ENCODE data around the gene SYNPR.

Gene SYNPR

GRCh38 chr3:63559884-63560283 lies 281.8 kb downstream of the SYNPR start:
- no peak for DNase-seq

GRCh38 chr3:63561879-63562278 lies 283.8 kb downstream of the SYNPR start:
- no peak for DNase-seq

GRCh38 chr3:63562323-63562722 lies 284.2 kb downstream of the SYNPR start:
- DNase-seq, result no peak

DNA sequence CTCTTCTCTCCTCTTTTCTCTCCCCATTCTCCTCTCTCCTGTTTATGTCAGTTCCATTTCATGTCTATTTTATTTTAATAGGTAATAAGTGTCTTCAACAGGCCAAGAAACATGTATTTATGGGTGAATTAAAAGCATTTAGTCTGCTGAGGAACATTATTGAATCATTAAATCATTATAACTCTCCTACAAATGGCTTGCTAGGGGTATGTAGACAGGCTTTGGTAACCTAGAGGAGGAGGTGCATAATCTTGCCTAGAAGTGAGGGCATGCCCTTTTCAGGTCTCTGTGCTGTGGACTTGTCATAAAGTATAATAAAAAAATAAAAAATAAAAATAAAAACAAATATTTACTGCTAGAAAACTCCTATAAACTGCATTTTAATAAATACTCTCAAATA lies 285.5 kb downstream of the SYNPR start:
- DNase-seq, result no peak

DNA sequence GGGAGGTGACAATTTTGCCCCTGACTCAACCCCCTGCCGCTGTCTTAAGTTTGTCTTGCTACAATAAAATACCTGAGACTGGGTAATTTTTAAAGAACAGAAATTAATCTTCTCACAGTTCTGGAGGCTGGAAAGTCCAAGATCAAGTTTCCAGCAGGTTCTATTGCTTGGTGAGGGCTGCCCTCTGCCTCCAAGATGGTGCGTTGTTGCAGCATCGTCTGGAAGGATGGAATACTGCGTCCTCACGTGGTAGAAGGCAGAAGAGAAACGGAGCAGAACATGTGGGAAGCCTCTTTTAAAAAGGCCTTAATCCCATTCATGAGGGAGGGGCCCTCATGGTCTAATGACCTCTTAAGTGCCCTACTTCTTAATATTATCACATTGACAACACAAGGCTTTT lies 287.1 kb downstream of the SYNPR start:
- peak; percentile 8 for DNase-seq

- DNase-seq, result no peak
These were observed 293.6 kb downstream of the SYNPR start for GRCh38 chr3:63571682-63572081.

DNA sequence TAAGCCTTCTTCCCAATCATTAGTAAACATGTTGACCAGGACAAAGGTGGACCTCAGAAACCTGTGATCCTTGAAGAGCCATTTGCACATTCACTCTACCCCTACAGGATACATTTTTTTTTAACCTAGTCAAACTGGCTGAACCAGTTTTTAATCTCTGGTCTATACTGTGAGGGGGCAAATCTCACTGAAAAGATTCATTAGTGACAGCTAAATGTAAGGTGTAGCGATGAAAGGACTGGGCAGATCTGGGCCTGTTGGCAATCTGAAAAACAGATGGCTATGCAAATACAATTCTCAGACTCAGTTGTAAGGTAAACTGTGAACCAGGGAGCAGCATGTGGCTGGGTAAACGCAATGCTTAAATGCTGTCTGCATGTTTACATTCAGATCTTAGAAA lies 298.7 kb downstream of the SYNPR start:
- DNase-seq, result no peak

DNA sequence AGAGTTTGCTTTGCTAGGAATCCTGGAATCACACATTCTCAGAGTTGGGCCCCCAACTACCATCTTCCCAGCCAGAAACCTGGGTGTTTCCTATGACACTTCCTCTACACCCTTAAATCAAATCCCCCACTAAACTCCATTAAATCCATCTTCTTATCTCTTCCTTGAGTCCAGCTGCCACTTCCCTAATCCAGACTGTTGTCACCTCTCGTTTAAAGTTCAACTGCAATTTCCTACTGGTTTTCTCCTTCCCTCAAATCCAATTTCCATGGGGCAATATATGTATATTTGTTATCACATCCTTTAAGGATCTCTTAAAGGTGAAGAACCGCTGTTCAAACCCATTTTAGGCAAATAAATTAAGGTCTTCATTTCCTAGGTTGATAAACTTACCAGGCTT lies 300.8 kb downstream of the SYNPR start:
- no peak for DNase-seq

DNA sequence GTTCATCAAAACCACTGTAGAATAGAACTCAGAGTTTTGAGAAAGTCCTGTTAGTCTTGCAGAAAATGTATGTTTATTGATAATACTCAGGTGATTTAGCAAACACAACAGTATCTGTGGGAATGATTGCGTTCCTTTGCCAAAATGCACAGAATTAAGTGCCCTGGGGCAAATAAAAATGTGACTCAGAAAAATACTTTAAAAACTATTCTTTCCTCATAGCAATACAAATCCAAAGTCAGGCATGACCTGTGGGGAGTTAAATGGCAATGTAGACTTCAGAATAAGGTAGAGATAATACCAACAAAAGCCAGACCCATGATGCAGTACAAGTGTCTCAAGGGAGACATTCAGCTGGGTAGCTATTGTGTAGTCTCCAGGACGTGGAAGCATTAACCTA lies 302.0 kb downstream of the SYNPR start:
- no peak for DNase-seq

DNA sequence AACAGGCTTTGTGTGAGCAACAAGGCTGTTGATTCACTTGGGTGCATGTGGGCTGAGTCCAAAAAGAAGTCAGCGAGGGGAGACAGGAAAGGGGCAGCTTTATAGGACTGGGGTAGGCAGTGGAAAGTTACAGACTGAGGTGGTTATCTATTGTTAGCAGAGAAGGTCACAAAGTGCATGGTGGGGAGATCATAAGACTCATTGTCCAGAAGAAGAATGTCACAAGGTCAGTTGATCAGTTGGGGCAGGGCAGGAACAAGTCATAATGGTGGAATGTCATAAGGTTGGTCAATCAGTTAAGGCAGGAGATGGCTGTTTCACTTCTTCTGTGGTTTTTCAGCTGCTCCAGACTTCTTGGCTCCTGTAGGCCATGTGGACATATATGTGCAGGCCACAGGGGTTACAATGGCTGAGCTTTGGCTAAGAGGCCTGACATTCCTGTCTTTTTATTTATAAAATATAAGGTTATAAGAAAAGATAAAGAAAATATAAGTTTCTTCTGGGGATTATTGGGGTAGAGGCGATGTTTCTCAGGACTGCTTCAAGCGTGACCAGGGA lies 304.9 kb downstream of the SYNPR start:
- no peak for DNase-seq

DNA sequence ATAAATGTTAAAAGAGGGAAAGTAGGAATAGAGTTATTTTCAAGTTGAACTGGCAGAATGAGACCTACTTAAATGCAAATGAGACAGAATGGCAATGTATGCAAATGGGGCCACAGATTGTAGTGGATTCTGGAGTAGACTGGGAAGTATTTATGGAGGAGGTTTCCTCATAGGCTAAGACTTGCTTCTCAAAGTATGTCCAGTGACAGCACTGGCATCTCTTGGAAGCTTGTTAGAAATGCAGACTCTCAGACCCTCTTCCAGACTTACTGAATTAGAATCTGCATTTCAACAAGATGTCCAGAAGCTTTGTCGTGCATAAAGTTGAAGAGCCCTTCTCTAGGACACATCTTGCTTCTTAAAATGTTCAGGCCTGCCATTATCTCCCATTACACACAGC lies 306.6 kb downstream of the SYNPR start:
- DNase-seq, result no peak

DNA sequence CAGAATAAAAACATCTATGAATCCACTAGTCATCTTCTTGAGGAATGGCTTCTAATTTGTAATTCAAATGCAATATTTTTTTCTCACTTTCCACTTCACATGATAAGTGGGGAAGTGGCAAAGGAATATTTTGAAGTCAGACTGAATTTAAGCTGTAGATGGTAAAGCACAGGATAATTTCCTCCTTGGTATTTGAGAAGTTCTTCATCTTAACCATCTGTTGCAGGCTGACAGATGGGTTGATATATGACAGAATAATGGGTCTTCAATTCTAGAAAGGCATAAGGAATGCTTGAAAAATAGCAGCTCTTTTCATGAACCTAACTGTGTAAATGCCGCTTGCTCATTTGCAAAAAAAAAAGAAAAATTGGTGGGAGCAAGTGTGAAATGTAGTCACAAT lies 307.8 kb downstream of the SYNPR start:
- DNase-seq, result no peak

- no peak for DNase-seq
These were observed 310.8 kb downstream of the SYNPR start for GRCh38 chr3:63588895-63589294.

GRCh38 chr3:63593779-63594178 lies 315.7 kb downstream of the SYNPR start:
- no peak for DNase-seq

GRCh38 chr3:63595221-63595620 lies 317.1 kb downstream of the SYNPR start:
- no peak for DNase-seq

DNA sequence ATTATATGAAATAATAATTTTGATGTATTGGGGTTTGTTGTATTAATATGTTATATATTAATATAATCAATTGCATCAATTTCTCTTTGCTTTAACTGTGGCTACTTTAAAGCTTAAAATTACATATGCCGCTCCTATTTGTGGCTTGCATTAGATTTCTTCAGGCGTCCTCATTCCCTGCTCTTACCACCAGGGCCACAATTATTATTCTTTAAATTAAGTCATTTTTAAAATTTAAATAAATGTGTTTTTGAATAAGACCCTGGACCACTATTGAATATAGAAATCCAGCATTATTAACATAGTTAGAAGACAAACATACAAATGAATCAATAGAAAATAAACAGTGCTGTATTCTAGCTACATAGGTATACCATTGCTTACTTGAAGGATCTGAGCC lies 318.9 kb downstream of the SYNPR start:
- no peak for DNase-seq

DNA sequence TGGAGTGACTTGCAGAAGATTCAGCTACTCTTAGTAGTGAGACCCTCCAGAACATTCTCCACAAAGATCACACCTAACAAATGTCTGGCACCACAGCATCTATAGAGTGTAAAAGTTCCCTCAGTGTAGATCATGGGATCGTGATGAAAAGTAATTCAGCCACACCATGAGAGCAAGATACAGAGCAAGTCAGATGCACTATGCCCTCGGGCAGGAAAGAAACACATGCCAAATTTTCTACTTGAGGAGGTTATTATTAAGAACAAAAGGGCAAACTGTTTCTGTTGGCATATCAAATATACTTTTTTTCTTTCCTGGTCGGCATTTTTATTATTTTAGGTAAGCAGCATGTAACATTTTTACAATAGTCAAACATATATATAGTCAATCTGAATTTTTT lies 329.6 kb downstream of the SYNPR start:
- DNase-seq, result no peak

GRCh38 chr3:63609408-63609807 lies 331.3 kb downstream of the SYNPR start:
- DNase-seq, result no peak

DNA sequence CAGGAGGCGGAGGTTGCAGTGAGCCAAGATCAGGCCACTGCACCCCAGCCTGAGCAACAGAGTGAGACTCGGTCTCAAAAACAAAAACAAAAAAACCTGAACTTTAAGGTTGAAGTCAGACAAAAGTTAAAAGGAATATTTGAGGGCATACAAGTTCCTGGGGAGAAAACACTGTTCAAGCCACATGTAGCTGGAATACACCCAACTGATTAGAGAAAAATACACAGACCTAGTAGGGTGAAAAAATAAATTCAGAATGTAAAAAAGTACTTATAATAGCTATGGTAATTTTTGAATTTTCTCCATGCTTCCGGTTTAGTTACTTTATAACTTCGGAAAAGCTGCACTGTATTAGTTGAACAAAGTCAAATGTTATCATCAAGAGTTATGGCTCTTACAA lies 331.7 kb downstream of the SYNPR start:
- no peak for DNase-seq

DNA sequence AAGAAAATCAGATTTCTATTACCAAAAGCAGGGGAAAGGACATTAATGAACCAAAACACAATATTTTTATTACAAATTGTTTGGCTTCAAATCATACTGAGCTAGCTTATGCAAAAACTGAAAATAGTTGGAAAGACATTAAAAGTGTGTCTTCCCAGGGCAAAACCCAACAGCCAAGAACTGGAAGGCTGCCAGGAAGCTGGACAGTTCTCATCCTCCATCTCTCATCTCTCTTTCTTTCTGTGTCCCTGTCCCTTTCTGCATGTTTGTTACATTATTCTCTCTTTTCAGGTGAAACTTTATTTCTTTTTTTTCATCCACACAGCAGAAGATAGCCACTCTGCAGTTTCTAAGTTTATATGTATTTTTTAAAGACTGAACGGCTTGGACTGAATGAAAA lies 333.3 kb downstream of the SYNPR start:
- no peak for DNase-seq

GRCh38 chr3:63613561-63613960 lies 335.5 kb downstream of the SYNPR start:
- no peak for DNase-seq

- no peak for DNase-seq
These were observed 339.3 kb downstream of the SYNPR start for GRCh38 chr3:63617391-63617790.

DNA sequence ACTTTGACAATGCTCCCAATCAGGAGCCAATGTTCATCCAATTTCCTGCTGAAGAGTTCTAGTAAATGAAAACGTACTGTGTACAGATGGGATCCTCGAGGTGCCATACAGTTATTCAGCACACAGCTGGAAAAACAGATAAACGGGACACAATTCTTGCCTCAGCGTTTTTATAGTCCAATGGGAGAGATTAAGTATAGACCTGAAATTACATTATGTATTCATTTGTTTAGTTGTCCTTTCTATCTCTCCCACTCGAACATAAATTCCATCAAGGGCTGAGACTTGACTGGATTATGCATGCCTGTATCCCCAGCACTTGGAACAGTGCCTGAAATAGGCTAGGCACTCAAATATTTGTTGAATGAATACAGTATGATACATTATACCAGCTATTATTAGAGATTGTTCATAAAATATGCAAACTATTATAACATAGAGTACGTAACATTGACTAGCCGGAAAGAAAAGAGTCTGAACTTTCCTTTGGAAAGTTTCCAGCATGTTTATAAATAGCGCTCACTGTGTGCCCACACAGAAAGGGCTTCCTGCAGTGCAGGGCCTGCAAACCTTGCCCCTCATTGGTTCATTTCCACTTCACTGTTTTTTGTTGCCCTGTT lies 346.9 kb downstream of the SYNPR start:
- no peak for DNase-seq

DNA sequence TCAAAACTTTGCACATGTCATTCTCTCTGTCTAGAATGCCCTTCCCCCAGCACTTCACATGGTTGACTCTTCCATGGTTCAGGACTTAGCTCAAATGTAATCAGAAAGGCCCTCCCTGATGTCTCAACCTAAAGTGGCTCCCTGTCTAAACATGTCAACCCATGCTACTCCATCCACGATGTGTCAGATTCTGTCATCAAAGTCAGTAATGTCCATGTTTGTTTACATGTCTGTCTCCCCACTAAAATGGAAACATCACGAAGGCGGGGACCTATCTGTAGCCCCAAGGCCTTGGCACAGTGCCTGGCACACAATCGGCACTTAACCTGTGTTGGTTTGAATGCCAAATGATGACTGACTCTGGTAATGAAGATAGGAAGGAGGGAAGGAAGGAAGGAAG lies 353.6 kb downstream of the SYNPR start:
- DNase-seq, result no peak

- no peak for DNase-seq
These were observed 357.1 kb downstream of the SYNPR start for GRCh38 chr3:63635186-63635585.

GRCh38 chr3:63639806-63640205 lies 361.7 kb downstream of the SYNPR start:
- no peak for DNase-seq
